Mesodermal cell (in vitro differentiated cells): ENCODE results near the gene ATG14.

Experiments
- H3K27ac ChIP-seq: 2 replicates; pipeline ENCODE4 v1.7.0; 2013; ENCODE audit warnings: mild to moderate bottlenecking, low read depth, low read length, moderate library complexity; ENCODE audit not compliant: severe bottlenecking
- H3K36me3 ChIP-seq: 2 replicates; pipeline ENCODE4 v1.7.1; 2013; ENCODE audit warnings: mild to moderate bottlenecking, low read length, moderate library complexity; ENCODE audit not compliant: control insufficient read depth, insufficient read depth
- H3K4me1 ChIP-seq: one replicate; pipeline ENCODE4 v1.7.1; 2013; ENCODE audit warnings: mild to moderate bottlenecking, low read length; ENCODE audit not compliant: insufficient read depth, control insufficient read depth, poor library complexity, severe bottlenecking
- H3K4me3 ChIP-seq: 2 replicates; pipeline ENCODE4 v1.7.0; 2013; ENCODE audit warnings: low read length, control low read depth, mild to moderate bottlenecking; ENCODE audit not compliant: insufficient read depth, poor library complexity, severe bottlenecking; ENCODE audit errors: extremely low read depth
- H3K9me3 ChIP-seq: 2 replicates; pipeline ENCODE4 v1.7.1; 2013; ENCODE audit warnings: mild to moderate bottlenecking, low read length, moderate library complexity; ENCODE audit not compliant: control insufficient read depth
- WGBS, 2 experiments: methylation state at CpG; one replicate each; pipeline ENCODE4 v1.1.5; 2013; ENCODE audit warnings: missing lambda C conversion rate in 2 of 2; ENCODE audit not compliant: insufficient coverage in 2 of 2; 5-methylcytosine and 5-hydroxymethylcytosine counted together

ATG14 gene

GRCh38 chr14:55416866-55417265, 5.2 kb upstream of the ATG14 start:
- Histone ChIP-seq H3K27ac (no peak overlapping the region), H3K9me3 (no peaks in the 10 kb centered on the region), H3K4me1 (no peaks in the 10 kb centered on the region), H3K36me3 (no peaks in the 10 kb centered on the region), H3K4me3 (no peak overlapping the region)
- WGBS, 2 experiments: no CpG with 5 or more reads among the region's 5 CpGs

- Histone ChIP-seq H3K4me1 (peaks cover 5% of the 10 kb centered on the region), H3K27ac (no peak overlapping the region), H3K36me3 (no peaks in the 10 kb centered on the region), H3K4me3 (no peak overlapping the region), H3K9me3 (no peaks in the 10 kb centered on the region)
- WGBS, 2 experiments: no CpG with 5 or more reads among the region's 3 CpGs
Observed at GRCh38 chr14:55414551-55414950, 2.9 kb upstream of the ATG14 start.

- H3K4me3 ChIP-seq: no peak overlapping the region
- H3K4me1 ChIP-seq: peaks cover 5% of the 10 kb centered on the region
- H3K9me3 ChIP-seq: no peaks in the 10 kb centered on the region
- no peak overlapping the region for H3K27ac ChIP-seq
- WGBS, 2 experiments: 91 to 97% methylated on average over 4 of the region's 5 CpGs
- no peaks in the 10 kb centered on the region for H3K36me3 ChIP-seq
Observed at GRCh38 chr14:55412676-55413075, 1.0 kb upstream of the ATG14 start.

GRCh38 chr14:55410876-55411275, 754 bp downstream of the ATG14 start:
- Histone ChIP-seq H3K4me1 (peaks cover 5% of the 10 kb centered on the region), H3K36me3 (peaks cover 4% of the 10 kb centered on the region), H3K9me3 (no peaks in the 10 kb centered on the region), H3K27ac (peak overlapping the region; percentile 86), H3K4me3 (peak overlapping the region; percentile 89)
- WGBS, 2 experiments: 0 to 89% methylated on average over 1 of the region's 4 CpGs

- Histone ChIP-seq H3K36me3 (peaks cover 4% of the 10 kb centered on the region), H3K9me3 (no peaks in the 10 kb centered on the region), H3K4me3 (no peak overlapping the region), H3K27ac (no peak overlapping the region), H3K4me1 (no peaks in the 10 kb centered on the region)
- 79 to 83% methylated on average over 1 to 2 of the region's 5 CpGs for WGBS, 2 experiments
Observed at GRCh38 chr14:55404173-55404854, 7.3 kb downstream of the ATG14 start.

- no peak overlapping the region for H3K4me3 ChIP-seq
- whole genome bisulfite sequencing, 2 experiments: 90 to 100% methylated on average over 2 to 6 of the region's 6 CpGs
- H3K9me3 ChIP-seq: no peaks in the 10 kb centered on the region
- no peaks in the 10 kb centered on the region for H3K4me1 ChIP-seq
- no peak overlapping the region for H3K27ac ChIP-seq
- peaks cover 3% of the 10 kb centered on the region for H3K36me3 ChIP-seq
Observed at GRCh38 chr14:55401751-55402150, 9.9 kb downstream of the ATG14 start.

- no CpG with 5 or more reads among the region's 2 CpGs for WGBS, 2 experiments
- Histone ChIP-seq H3K9me3 (no peaks in the 10 kb centered on the region), H3K36me3 (peaks cover 8% of the 10 kb centered on the region), H3K27ac (no peak overlapping the region), H3K4me1 (no peaks in the 10 kb centered on the region), H3K4me3 (no peak overlapping the region)
Observed at GRCh38 chr14:55399852-55400251, 11.8 kb downstream of the ATG14 start.

- Histone ChIP-seq H3K4me3 (no peak overlapping the region), H3K9me3 (no peaks in the 10 kb centered on the region), H3K27ac (no peak overlapping the region), H3K36me3 (peaks cover 11% of the 10 kb centered on the region), H3K4me1 (no peaks in the 10 kb centered on the region)
- WGBS, 2 experiments: no CpG with 5 or more reads among the region's 1 CpG
Observed at GRCh38 chr14:55399183-55399582, 12.4 kb downstream of the ATG14 start.

- Histone ChIP-seq H3K36me3 (peaks cover 11% of the 10 kb centered on the region), H3K4me3 (no peak overlapping the region), H3K4me1 (no peaks in the 10 kb centered on the region), H3K9me3 (no peaks in the 10 kb centered on the region), H3K27ac (no peak overlapping the region)
- WGBS, 2 experiments: 88 to 100% methylated on average over 4 to 5 of the region's 5 CpGs
Observed at GRCh38 chr14:55398679-55399078, 13.0 kb downstream of the ATG14 start.

GRCh38 chr14:55389330-55389729, 22.3 kb downstream of the ATG14 start:
- no peaks in the 10 kb centered on the region for H3K9me3 ChIP-seq
- H3K27ac ChIP-seq: no peak overlapping the region
- H3K4me1 ChIP-seq: no peaks in the 10 kb centered on the region
- no peak overlapping the region for H3K4me3 ChIP-seq
- H3K36me3 ChIP-seq: peaks cover 32% of the 10 kb centered on the region
- 90 to 100% methylated on average over 1 to 3 of the region's 4 CpGs for WGBS, 2 experiments

GRCh38 chr14:55388160-55388559, 23.5 kb downstream of the ATG14 start:
- H3K4me1 ChIP-seq: no peaks in the 10 kb centered on the region
- peaks cover 33% of the 10 kb centered on the region for H3K36me3 ChIP-seq
- H3K4me3 ChIP-seq: no peak overlapping the region
- H3K27ac ChIP-seq: no peak overlapping the region
- no peaks in the 10 kb centered on the region for H3K9me3 ChIP-seq
